HG03521 (cell line): ENCODE measurements around the gene STXBP6.

Source experiments
- ATAC-seq: cut with Tn5 transposase; IDR thresholded peaks from one replicate; pipeline ENCODE4 v1.9.1; 2021; ENCODE audit warnings: mild to moderate bottlenecking, moderate library complexity; ENCODE audit not compliant: unreplicated experiment

Gene STXBP6

DNA sequence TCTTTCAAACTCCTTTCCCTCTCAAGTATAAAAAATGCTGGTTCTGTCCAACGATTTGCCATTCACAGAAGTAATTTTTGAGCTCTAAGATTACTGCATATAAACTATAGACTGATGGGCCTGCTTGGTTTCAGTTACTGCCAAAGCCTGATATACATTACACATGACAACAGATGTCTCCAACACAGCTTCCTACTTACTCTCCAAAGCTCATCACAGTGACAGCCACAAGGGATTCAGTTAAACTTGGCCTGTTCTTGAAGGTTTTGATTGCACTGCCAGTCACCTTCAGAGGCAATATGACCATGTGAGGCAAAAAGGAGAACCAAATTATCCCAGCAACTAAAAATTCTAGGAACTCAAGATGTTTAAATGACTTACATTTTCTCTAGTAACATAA, 30.1 kb downstream of the STXBP6 start:
- no peak for ATAC-seq

DNA sequence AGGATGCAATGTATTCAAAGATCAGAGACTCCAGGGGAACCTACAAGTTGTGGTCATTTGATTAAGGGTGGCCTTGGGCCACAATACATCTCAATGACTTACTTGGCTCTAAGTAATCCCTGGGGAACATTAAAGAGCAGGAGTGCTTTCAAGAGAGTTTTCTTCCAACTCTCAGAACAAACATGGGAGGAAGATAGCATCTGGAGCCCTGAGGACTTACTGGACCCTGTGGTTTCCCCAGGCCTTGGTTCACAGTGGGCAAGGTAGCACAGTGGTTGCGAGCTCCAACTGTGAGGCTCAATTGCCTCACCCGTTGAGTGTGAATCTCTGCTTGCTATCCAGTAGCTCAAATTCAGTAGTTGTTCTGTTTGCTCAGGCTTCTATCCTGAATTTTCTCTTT, 32.4 kb downstream of the STXBP6 start:
- ATAC-seq = no peak

DNA sequence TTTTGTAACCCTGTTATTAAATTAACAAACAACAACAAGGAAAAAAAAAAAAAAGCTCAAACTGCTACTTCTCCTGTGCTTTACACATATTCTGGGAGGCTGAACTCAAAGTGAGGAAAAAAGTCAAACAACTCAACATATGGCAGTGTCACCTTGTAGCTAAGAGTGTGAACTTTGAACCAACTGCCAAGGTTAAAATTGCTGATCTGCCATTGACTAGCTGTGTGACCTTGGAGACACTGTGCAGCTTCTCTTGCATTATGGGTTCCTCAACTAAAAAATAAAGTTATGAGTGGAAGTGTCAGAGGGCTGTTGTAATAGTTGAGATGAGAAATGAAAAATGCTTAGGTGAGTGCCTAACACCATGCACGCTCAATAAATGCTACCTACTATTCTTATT, 34.2 kb downstream of the STXBP6 start:
- no peak for ATAC-seq

DNA sequence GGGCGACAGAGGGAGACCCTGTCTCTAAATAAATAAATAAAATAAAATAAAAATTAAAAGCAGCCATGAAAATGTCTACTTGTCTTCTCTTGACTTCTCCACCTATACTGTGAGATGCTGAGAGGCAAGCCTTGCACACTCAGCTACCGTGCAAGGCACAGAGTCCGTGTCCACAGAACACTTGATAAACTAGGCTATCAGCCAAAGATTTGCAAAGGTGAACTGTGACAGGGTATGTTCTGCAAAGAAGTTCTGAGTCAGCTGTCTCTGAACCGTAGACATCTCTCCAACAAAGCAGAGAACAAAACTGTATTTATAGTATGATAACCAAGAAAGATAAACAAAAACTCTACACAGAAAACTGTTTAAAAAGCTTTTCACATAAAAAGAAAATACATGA, 35.5 kb downstream of the STXBP6 start:
- no peak for ATAC-seq

DNA sequence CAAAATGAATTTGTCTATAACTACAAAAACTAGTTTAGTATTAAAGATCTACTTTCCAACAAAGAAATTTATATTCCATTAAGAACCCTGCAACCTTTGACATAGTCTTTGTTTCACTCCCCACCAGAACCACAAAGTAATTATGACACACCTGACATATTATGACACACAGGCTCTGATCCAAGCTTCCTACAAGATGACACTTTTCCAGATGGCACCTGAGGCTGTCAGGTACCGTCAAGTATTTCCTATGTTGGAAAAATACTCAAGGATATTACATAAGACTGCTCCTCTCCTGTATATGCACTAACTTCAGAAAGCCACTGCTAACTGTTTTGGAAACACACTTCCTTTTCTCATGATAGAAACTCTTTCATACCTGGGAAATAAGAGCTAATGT, 38.9 kb downstream of the STXBP6 start:
- ATAC-seq = no peak

DNA sequence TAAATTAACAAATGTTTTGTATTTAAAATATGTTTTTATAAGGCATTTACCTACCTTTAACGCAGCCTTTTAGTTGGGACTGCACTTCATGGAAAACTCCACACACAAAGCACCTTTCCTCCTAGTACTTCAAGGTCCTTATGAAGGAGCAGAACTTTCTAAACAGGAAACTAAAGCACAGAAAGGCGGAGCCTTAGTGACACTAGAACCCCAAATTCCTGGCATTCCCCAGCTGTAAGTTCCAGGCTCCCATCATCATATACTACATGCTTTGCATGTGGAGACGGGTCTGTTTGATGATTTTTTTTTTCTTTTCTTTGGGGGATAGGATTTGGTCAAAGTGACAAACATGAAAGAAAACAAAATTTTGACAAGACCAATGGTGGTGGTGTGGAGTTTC, 39.5 kb downstream of the STXBP6 start:
- ATAC-seq = no peak

DNA sequence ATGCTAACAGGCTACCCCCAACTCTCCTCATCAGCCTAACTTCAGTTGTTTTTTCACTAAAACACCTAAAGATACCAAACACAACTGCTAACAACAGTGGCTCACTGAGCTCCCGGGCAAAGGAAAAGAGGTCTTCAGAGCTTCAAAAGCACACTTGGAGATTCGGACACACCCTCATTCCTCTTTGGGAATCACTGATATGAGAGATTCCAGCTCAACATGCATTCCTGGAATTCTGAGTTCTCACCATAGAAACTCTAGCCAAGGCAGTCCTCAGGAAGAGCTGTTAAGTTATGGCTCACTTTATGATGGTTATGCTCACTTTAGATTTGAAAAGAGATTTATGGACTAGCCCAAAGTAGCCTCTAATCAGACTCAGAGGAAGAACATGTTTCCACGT, 40.1 kb downstream of the STXBP6 start:
- ATAC-seq = no peak

DNA sequence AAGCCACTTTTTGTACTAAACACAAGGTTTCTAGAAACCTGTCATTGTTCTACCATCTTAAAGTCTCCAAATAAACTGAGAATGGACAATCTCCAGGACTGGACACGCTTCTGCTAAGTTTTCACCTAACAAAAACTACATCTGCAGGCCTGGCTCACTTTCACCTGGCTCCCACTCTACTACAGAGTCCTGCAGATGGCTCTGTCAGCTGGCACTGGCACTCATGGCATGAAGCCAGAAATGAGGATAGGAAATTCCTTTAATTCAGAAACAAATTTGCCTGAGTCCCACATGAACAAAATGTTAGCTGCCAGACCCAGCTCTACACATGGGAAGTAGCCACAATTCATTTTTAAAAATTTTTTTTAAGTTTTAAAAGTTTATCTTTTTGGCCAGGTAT, 42.1 kb downstream of the STXBP6 start:
- no peak for ATAC-seq

DNA sequence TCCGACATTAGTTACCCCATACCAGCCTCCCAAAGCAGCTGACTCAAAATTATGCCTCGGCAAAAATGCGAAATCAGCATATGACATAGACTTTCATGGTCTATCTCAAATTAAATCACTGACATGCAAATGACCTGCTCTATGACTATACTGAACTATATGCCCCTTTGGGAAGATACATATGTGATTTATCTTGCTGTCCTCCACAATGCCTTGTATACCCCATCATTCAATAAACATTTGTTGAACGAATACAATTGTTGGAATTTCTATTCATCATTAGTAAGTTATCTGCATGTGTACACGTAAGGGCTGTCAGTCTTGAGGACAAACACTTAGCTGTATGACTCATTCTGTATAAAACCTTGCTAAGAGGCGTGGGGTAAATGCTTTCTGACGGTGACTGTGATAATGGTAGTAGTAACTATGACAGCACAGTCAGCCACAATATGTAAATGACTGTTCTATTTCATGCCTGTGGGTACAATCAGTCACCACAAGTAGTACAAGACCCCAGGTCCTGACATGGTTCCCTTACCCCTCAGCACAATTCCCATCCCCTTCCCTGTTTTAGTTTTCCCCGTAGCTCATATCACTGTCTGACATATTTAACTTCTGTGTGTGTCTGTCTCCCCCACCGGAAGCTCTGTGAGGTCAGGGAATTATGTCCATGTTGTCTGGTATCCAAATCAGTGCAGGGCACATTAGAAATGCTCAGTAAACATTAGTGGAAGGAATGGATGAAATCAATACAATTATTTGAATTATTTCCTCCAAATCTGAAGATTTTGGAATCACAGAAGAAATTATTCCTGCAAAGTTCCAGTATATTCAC, 42.8 kb downstream of the STXBP6 start:
- ATAC-seq = no peak

DNA sequence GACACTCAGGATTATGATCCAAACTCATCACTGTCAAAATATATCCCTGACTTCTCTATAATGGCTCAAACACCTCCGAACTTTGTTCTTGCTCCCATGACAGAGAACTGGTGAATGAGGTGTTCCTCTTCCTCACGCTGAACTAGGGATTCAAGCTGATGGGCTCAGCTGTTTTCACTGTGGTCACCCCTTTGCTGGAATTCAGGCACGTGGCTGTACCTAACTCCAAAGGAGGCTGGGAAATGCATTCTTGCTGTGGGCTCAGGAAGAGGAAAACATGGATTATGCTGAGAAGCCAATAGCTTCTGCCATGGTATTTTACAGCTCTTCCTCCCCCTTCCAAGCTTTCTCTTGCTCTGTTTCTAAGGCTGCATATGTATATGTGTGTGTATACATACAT, 43.9 kb downstream of the STXBP6 start:
- ATAC-seq = no peak

DNA sequence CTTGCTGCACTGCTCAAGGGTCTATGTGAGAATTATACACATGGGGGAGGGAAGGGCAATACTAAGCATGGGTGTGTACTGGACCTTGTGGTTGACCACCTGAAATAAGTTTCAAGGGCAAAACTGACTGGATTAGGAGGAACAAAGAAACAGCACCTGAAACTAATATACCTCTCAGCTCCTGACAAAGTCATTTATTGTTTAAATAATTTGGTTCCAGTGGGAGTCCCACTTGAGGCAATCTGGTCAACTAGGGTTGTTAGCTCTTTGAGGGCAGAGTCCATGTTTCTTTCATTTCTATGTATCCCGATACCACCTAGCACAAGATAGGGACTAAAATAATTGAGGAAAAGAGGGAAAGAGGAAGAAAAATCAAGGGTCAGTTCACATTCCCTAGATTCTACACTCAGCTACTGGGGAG, 45.5 kb downstream of the STXBP6 start:
- ATAC-seq = no peak

DNA sequence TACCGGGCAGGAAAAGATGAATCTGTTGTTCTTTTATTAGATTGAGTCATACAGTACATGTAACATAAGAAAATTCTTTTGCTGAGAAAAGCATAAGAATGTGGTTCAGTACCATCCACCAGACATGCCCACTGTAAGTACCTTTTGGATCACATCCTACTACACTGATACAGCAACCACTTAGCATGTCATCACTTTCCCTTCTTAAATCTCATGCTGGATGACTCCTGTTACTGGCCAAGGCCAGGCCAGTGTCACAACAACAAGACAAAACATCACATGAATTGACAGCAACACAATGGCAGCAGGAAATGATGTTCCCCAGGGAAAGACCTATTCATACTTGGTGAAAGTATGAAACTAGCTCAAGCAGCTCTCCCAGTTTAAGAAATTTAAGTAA, 46.4 kb downstream of the STXBP6 start:
- no peak for ATAC-seq

DNA sequence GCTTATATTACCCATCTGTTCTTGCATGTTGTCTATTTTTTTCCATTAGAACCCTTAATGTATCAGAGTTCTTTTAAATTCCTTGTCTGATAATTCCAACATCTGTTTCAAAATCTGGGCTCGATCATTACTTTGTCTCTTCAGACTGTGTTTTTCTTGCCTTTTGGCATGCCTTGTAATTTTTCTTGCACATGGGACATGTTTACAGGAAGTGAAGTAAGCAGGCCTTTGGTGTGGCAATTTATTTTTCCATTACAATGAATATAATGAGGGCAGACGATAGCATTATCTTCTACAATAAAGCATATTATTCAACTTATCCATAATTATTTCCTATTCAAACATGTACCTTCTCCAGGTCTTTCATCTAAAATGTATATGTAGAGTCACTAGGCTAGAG, 48.3 kb downstream of the STXBP6 start:
- ATAC-seq = no peak

DNA sequence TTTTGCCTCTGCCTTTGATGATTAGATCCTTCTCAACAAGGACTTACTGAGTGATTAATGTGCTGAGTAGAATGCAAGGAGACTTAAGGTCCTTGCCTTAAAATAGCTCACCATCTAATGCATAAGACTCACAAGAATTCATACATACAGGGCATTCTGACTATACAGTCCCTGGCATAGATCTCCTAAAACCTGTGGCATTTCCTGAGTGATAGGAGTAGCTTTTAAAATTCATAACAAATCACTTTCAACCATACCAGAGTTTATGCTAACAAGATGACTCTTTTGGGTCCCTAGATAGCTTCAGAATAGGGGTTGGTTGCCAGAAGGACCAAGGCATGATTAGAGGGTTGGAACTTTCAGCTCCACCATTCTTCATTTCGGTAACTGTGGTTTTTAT, 48.8 kb downstream of the STXBP6 start:
- ATAC-seq = no peak

DNA sequence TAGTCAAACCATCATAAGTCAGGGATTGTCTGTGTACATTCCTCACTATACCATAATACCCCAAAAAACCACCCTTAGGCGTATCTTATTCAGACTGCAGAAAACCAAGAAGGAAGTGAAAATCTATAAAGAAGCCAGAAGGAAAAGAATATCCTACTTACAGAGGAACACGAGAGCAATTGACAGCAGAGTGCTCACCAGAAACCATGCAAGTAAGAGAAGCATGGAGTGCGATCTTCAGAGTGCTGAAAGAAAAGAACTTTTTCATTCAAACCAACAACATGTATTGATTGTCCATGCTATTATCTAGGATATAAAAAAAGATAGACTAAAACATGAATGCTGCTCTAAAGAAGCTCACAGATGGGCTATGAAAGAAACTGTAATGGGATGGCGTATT, 50.8 kb downstream of the STXBP6 start:
- no peak for ATAC-seq

DNA sequence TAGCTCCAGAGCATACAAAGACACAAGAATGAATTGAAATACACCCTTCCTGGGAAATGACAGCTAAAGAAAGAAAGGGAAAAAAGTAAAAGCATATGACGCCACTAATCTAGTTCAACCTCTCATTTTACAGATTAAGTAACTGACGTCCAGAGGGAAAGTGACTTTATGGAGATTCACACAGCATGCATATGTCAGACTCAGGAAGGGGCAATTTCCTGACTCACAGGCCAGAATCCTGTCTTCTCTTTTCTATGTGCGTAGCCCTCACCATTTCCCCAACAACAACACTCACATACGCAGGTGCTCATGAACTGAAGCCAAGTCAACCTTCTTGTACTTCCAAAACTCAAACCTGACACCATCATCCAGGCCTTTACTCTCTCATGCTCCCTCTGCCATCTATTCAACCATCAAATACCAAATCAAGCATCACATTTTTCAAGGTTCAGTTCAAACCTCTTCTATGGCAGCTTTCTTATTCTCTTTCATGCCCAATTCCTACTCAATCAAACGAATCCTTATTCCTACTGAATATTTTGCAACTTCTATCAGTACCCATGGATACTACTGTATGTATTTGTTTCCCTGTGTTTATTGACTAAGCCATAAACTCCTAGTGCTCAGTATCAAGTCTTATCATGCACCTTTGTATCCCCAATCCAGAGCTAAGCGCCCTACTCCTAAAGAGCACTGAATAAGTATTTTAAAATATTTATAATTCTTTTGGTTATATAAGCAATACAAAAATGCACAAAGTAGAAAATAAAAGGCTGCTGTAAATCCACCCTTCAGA, 52.8 kb downstream of the STXBP6 start:
- ATAC-seq = no peak

DNA sequence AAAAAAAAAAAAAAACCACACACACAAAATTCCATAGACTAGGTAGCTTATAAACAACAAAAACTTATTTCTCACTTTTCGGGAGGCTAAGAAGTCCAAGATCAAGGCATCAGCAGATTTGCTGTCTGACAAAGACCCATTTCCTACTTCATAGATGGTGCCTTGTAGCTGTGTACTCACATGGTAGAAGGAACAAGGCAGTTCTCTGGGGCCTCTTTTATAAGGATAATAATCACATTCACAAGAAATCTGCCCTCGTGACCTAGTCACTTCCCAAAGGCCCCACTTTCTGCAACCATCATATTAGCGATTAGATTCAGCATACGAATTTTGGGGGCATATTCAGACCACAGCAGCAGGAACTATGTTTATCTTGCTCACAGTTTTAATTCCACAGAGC, 54.9 kb downstream of the STXBP6 start:
- ATAC-seq = no peak

DNA sequence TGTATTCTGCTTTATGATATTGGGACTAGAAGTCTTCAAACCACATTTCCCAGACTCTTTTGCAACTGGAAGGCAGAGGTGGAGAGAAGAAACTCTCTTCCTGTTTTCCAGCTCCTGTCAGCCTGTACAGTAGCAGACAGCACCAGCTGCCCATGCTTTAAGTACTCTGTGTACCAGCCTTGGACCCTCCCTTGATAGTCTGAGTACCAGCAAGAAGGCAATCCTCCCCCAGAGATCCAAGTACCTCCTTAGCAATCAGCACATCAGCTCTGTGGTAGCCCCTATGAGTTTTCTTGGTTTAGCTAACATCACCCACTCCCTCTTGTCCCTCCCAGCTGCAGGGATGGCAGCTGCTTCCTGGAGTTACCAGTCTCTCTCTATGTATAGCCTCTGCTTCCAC, 56.3 kb downstream of the STXBP6 start:
- no peak for ATAC-seq

DNA sequence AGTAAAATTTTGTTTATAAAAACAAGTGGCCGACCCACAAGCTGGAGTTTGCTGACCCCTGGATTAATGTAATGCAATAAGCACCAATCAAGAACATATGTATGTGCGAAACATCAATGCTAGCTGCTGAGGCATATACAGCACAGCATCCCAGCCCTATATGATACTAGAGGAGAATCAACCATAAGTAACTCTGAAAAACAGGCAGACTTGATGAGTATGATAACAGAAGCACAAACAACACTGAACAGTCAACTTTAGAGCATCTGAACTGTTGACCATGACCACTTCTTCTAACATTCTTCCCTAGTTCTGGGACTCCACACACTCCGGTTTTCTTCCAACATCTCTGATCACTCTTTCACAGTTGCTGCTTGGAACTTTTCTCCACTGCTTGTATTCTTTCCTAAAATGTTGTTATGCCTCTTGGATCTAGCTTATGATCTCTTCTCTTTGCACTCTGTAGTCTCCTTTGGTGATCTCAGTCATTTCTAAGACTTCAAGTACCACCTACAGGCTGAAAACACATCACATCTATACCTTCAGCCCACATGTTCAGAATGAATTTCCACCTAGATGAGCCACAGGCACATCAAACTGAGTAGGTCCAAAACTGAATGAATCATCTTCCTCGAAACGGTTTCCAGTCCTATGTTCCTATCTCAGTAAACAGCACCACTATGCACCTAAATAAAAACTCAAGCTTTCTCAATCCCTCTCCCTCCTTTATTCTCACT, 57.2 kb downstream of the STXBP6 start:
- ATAC-seq = no peak

DNA sequence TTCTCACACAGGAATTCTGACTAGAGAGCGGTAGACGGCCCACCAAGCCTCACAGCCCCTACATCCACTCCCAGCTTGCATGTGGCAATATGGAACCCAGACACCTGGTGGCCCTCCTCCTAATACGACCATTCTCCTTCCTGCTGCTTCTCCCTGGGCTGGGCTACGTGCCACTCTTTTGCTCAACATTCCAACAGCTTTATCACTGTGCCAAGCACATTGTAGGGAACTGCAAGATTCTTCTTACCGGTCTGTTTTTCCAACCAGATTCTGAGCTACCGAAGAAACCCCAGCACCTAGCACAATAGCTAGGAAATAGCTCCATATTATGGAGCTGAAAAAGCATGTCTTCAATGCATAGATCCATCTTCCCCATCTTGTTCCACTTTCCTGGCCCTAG, 58.1 kb downstream of the STXBP6 start:
- ATAC-seq = no peak

DNA sequence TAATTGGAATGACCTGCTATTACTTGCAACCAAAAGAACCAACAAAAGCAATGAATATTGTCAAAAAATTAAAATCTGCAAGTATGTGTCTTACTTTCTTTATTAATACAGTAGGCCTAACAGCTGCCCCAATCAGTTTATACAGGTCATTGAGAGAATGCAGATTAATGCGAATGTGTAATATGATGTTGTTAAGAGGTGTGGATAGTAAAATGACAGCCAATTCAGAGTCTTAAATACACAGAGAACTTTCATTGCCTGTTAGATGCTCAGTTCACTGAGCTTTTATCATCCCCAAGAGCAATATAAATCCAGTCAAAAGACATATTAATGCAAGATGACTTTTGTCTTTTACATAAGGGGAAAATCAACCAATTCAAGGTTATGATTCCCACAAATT, 58.7 kb downstream of the STXBP6 start:
- no peak for ATAC-seq

DNA sequence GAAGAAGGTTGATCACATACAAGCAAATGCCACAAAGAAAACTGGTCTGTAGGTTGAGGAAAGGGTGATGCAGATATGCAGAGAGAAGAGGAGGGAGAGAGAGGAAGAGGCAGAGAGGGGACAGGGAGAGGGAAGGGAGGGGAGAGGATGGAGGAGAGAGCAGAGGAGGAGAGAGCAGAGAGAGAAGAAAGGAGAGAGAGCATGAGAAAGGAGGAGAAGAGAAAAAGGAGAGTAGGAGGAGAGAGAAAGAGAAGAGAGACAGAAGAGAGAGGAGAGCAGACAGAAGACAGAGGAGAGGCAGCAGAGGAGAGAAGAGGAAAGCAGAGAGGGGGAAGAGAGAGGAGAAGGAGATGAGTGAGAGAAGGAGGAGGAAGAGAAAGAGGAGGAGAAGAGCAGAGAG, 59.2 kb downstream of the STXBP6 start:
- ATAC-seq = no peak
